ENCODE measurements around the gene SKA2. TPM values are rescaled to one million over a fixed set of nuclear protein-coding genes. Genes with fewer than 3 reads are reported as not detected.
"Not testable (repeated sequence)": the region's sequence is repeated elsewhere in the genome, so short reads cannot be mapped to it uniquely, and the experiment has no call there.

The SKA2 gene
- polyA plus RNA-seq, 1 donor, result 31.1 TPM

- no peak for DNase-seq (ENCODE audit: low read depth)
These were observed 2.1 kb downstream of the SKA2 start for GRCh38 chr17:59152925-59153324.

- DNase-seq (ENCODE audit: low read depth), result no peak
These were observed 3.4 kb downstream of the SKA2 start for GRCh38 chr17:59151591-59151990.

GRCh38 chr17:59151006-59151405, 4.0 kb downstream of the SKA2 start:
- DNase-seq (ENCODE audit: low read depth), result no peak

GRCh38 chr17:59149841-59150511, 5.0 kb downstream of the SKA2 start:
- no peak for DNase-seq (ENCODE audit: low read depth)

GRCh38 chr17:59149051-59149450, 5.9 kb downstream of the SKA2 start:
- DNase-seq (ENCODE audit: low read depth), result no peak

GRCh38 chr17:59145571-59146096, 9.4 kb downstream of the SKA2 start:
- no peak for DNase-seq (ENCODE audit: low read depth)

- DNase-seq (ENCODE audit: low read depth), result no peak
These were observed 13.1 kb downstream of the SKA2 start for GRCh38 chr17:59141860-59142259.

GRCh38 chr17:59139939-59140338, 15.0 kb downstream of the SKA2 start:
- DNase-seq (ENCODE audit: low read depth), result no peak

GRCh38 chr17:59138339-59138738, 16.6 kb downstream of the SKA2 start:
- not testable (repeated sequence) for DNase-seq (ENCODE audit: low read depth)

GRCh38 chr17:59131131-59131530, 23.9 kb downstream of the SKA2 start:
- no peak for DNase-seq (ENCODE audit: low read depth)

GRCh38 chr17:59129814-59130213, 25.2 kb downstream of the SKA2 start:
- DNase-seq (ENCODE audit: low read depth), result no peak

- DNase-seq (ENCODE audit: low read depth), result no peak
These were observed 28.1 kb downstream of the SKA2 start for GRCh38 chr17:59126809-59127417.

GRCh38 chr17:59124665-59125064, 30.3 kb downstream of the SKA2 start:
- no peak for DNase-seq (ENCODE audit: low read depth)

GRCh38 chr17:59121901-59122480, 33.0 kb downstream of the SKA2 start:
- DNase-seq (ENCODE audit: low read depth), result no peak

- no peak for DNase-seq (ENCODE audit: low read depth)
These were observed 39.5 kb downstream of the SKA2 start for GRCh38 chr17:59115474-59115873.

- DNase-seq (ENCODE audit: low read depth), result no peak
These were observed 43.4 kb downstream of the SKA2 start for GRCh38 chr17:59111539-59111938.

GRCh38 chr17:59110973-59111372, 44.0 kb downstream of the SKA2 start:
- DNase-seq (ENCODE audit: low read depth), result no peak

GRCh38 chr17:59108400-59109102, 46.4 kb downstream of the SKA2 start:
- DNase-seq (ENCODE audit: low read depth), result no peak

GRCh38 chr17:59107306-59107670, 47.7 kb downstream of the SKA2 start:
- DNase-seq (ENCODE audit: low read depth), result no peak

GRCh38 chr17:59106463-59107305, 48.3 kb downstream of the SKA2 start, which contains the start of gene TRIM37:
TSS of gene TRIM37 (minus strand) at chr17:59106880. CDS start at chr17:59106461, 419 bp downstream.
- DNase-seq (ENCODE audit: low read depth), result peak; percentile 98

GRCh38 chr17:59105852-59106462, 49.0 kb downstream of the SKA2 start:
- no peak for DNase-seq (ENCODE audit: low read depth)

Data from forelimb muscle (tissue), 1 donor.